Measurements from ENCODE around the gene FNDC3A. TPM values are rescaled to one million over a fixed set of nuclear protein-coding genes. Genes with fewer than 3 reads are reported as not detected.

Gene FNDC3A
- total RNA-seq, 4 donors from 2014 or later, result 90.3 to 125 (median 111) TPM

DNA sequence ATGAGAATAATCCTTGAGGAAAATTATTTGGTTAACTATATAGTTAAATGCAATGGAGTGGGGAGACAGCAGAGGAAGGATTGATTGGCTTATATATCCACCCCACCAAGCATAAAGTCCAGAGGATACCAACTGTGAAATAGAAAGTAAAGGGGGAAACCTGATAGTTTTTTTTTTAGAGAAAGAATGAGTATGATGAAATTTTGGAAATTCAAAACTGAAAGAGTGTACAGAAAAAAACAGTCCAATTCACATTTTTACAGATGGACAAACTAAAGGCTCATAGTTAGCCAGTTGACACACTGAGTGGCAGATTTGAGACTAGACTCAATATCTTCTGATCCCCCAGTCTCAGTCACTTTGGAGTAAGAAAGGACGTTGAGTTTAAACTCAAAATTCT lies 51.1 kb downstream of the FNDC3A start:
- H3K27me3 ChIP-seq, result no peaks in the 10 kb centered on the region
- intact Hi-C loops (cut with DNase I), result no loop called here
- H3K4me1 ChIP-seq, result peaks cover 7% of the 10 kb centered on the region in 2 donors
- H3K4me3 ChIP-seq (replicated peaks in 1 of 3), result no peak overlapping the region
- DNase-seq, result no peak
- H3K27ac ChIP-seq, result no peak overlapping the region
- no peak for TF ChIP-seq CTCF (IDR thresholded peaks at IDR 0.05)
- H3K36me3 ChIP-seq, result no peaks in the 10 kb centered on the region
- no peaks in the 10 kb centered on the region for H3K9me3 ChIP-seq
- 0 to 96% methylated on average over 1 of the region's 1 CpG for WGBS, 2 donors

DNA sequence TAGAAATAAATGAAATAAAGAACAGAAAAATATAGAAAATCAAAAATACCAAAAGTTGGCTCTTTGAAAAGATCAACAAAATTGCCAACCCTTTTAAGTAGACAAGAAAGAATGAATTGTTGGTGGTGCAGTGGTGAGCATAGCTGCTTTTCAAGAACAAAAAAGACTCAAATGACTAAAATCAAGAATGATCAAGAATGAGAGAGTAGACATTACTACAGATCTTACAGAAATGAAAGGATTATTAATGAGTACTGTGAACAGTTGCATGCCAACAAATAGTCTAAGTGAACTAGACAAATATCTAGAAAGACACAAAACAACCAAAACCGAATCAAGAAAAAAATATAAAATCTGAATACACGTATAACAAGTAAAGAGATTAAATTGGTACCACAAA lies 53.9 kb downstream of the FNDC3A start:
- intact Hi-C loops (cut with DNase I), result no loop called here
- Histone ChIP-seq H3K9me3 (no peaks in the 10 kb centered on the region), H3K27ac (no peak overlapping the region), H3K4me3 (replicated peaks in 1 of 3) (no peak overlapping the region), H3K27me3 (no peaks in the 10 kb centered on the region), H3K36me3 (no peaks in the 10 kb centered on the region), H3K4me1 (no peaks in the 10 kb centered on the region)
- DNase-seq, result no peak
- TF ChIP-seq POLR2A (IDR thresholded peaks at IDR 0.05) (no peak), CTCF (IDR thresholded peaks at IDR 0.05) (no peak)
- WGBS, 2 donors, result 93 to 94% methylated on average over 2 of the region's 2 CpGs

GRCh38 chr13:49030213-49030612 lies 54.5 kb downstream of the FNDC3A start:
- H3K9me3 ChIP-seq, result no peaks in the 10 kb centered on the region
- H3K27ac ChIP-seq, result no peak overlapping the region
- TF ChIP-seq POLR2A (IDR thresholded peaks at IDR 0.05) (no peak), CTCF (IDR thresholded peaks at IDR 0.05) (no peak)
- intact Hi-C loops (cut with DNase I), result no loop called here
- H3K4me3 ChIP-seq (replicated peaks in 1 of 3), result no peak overlapping the region
- WGBS, 2 donors, result 86 to 87% methylated on average over 2 of the region's 2 CpGs
- no peak for DNase-seq
- H3K36me3 ChIP-seq, result no peaks in the 10 kb centered on the region
- no peaks in the 10 kb centered on the region for H3K4me1 ChIP-seq
- no peaks in the 10 kb centered on the region for H3K27me3 ChIP-seq

DNA sequence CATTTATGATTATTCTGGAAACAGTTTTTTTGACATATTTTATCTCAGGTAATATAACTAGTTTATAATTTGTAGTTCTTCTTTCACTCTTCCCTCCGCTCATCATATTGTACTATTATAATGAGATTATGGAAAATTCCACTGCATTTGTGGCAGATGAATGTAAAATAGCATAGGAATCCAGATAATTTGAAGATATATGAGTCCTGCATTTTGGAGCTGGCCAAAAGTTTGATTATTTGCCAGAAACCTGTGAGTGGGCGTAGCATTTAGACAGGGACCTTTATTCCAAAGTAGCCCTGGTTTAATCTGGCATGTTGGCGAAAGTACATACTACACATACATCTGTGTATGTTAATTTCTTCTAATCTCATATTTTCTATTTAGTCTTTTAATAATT lies 65.2 kb downstream of the FNDC3A start:
- no peaks in the 10 kb centered on the region for H3K36me3 ChIP-seq
- no peak overlapping the region for H3K27ac ChIP-seq
- TF ChIP-seq CTCF (IDR thresholded peaks at IDR 0.05) (no peak), POLR2A (IDR thresholded peaks at IDR 0.05) (no peak)
- no peaks in the 10 kb centered on the region for H3K9me3 ChIP-seq
- H3K27me3 ChIP-seq, result no peaks in the 10 kb centered on the region
- H3K4me3 ChIP-seq (replicated peaks in 1 of 3), result no peak overlapping the region
- DNase-seq, result no peak
- WGBS, 2 donors, result 97 to 98% methylated on average over 3 of the region's 3 CpGs
- intact Hi-C loops (cut with DNase I), result no loop called here
- H3K4me1 ChIP-seq, result no peaks in the 10 kb centered on the region

- intact Hi-C loops (cut with DNase I), result no loop called here
- Histone ChIP-seq H3K36me3 (no peaks in the 10 kb centered on the region), H3K4me3 (replicated peaks in 1 of 3) (no peak overlapping the region), H3K27me3 (no peaks in the 10 kb centered on the region), H3K4me1 (no peaks in the 10 kb centered on the region), H3K9me3 (no peaks in the 10 kb centered on the region), H3K27ac (no peak overlapping the region)
- WGBS, 2 donors, result 96 to 97% methylated on average over 2 of the region's 2 CpGs
- TF ChIP-seq POLR2A (IDR thresholded peaks at IDR 0.05), result no peak
- TF ChIP-seq CTCF (IDR thresholded peaks at IDR 0.05), result no peak
- DNase-seq, result no peak
Measured at GRCh38 chr13:49042476-49042875, 66.8 kb downstream of the FNDC3A start.

All from thyroid gland (tissue), 4 donors.